PC-3 (cell line): Measurements from ENCODE around the gene LRRTM4.

Experiments used
- EZH2 ChIP-seq: fragments of 300-600 bp; sonication (generic); IDR thresholded peaks from one replicate; pipeline ENCODE4 v1.6.1; 2017; ENCODE audit warnings: antibody characterized with exemption, mild to moderate bottlenecking, low read length; ENCODE audit not compliant: unreplicated experiment
- TF ChIP-seq, protein P1 (sequence below): fragments of 300-600 bp; sonication (generic); conservative IDR thresholded peaks from 2 replicates; pipeline ENCODE4 v1.5.1; 2017; ENCODE audit warnings: antibody characterized with exemption, low read depth, mild to moderate bottlenecking, low read length

- TF ChIP-seq, protein P1, sequence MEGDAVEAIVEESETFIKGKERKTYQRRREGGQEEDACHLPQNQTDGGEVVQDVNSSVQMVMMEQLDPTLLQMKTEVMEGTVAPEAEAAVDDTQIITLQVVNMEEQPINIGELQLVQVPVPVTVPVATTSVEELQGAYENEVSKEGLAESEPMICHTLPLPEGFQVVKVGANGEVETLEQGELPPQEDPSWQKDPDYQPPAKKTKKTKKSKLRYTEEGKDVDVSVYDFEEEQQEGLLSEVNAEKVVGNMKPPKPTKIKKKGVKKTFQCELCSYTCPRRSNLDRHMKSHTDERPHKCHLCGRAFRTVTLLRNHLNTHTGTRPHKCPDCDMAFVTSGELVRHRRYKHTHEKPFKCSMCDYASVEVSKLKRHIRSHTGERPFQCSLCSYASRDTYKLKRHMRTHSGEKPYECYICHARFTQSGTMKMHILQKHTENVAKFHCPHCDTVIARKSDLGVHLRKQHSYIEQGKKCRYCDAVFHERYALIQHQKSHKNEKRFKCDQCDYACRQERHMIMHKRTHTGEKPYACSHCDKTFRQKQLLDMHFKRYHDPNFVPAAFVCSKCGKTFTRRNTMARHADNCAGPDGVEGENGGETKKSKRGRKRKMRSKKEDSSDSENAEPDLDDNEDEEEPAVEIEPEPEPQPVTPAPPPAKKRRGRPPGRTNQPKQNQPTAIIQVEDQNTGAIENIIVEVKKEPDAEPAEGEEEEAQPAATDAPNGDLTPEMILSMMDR, result no peak
- TF ChIP-seq EZH2, result no peak
Observed at GRCh38 chr2:77228391-77228790, 293.8 kb downstream of the LRRTM4 start.
